ENCODE data around the gene MKRN2OS. TPM values are rescaled to one million over a fixed set of nuclear protein-coding genes. Genes with fewer than 3 reads are reported as not detected.

The MKRN2OS gene
- total and polyA plus RNA-seq, 2 donors (not counting 3 experiments of a cell fraction or from before 2014, with no cell fraction given): not detected

- BruUV-seq (replicated peaks): TSS peak; percentile 97
- TF ChIP-seq CTCF (IDR thresholded peaks at IDR 0.05; ENCODE audit: extremely low read depth in 1 of 2, insufficient read depth in 1 of 2, low read depth in 1 of 2, low read length in 2 of 2) (no peak), MAX (IDR thresholded peaks at IDR 0.05; ENCODE audit: insufficient read depth, insufficient read length) (no peak), JUN (IDR thresholded peaks at IDR 0.05; ENCODE audit: borderline replicate concordance, insufficient read depth, insufficient read length, low read depth) (no peak), GATA2 (IDR thresholded peaks at IDR 0.05; ENCODE audit: insufficient read depth, insufficient read length, low read depth, low read length) (no peak), POLR2A (IDR thresholded peaks at IDR 0.05; ENCODE audit: low read depth, low read length) (no peak), POLR2AphosphoS5 (IDR thresholded peaks at IDR 0.05; ENCODE audit: insufficient read depth, low read depth, low read length) (no peak), EZH2 (IDR thresholded peaks at IDR 0.05; ENCODE audit: borderline replicate concordance, low read depth, low read length, severe bottlenecking) (no peak), FOS (IDR thresholded peaks at IDR 0.05; ENCODE audit: borderline replicate concordance, insufficient read depth, low read length) (no peak), MYC (IDR thresholded peaks at IDR 0.05; ENCODE audit: low read depth, low read length) (no peak)
- Histone ChIP-seq H3K4me1 (ENCODE audit: control insufficient read depth, extremely low read depth, insufficient read depth, low read length) (peaks cover 21% of the 10 kb centered on the region), H4K20me1 (replicated peaks; ENCODE audit: control insufficient read depth, extremely low read depth, insufficient read depth, low read length) (peaks cover 4% of the 10 kb centered on the region), H3K4me2 (ENCODE audit: insufficient read depth, low read length) (peak overlapping the region; percentile 96), H3K79me2 (ENCODE audit: control insufficient read depth, insufficient read depth, low read length) (peaks cover 41% of the 10 kb centered on the region), H3K27me3 (ENCODE audit: control insufficient read depth in 2 of 2, insufficient read depth in 2 of 2, low read length in 2 of 2) (no peaks in the 10 kb centered on the region), H2AFZ (ENCODE audit: low read depth, low read length) (peak overlapping the region; percentile 99), H3K36me3 (ENCODE audit: control insufficient read depth in 2 of 2, extremely low read depth in 1 of 2, insufficient read depth in 2 of 2, low read length in 2 of 2) (no peaks in the 10 kb centered on the region), H3K4me3 (replicated peaks in 1 of 3; ENCODE audit: insufficient read depth in 1 of 3, low read depth in 1 of 3, low read length in 3 of 3) (peak overlapping the region; percentile 69 to 89 (median 80)), H3K27ac (ENCODE audit: insufficient read depth, low read depth, low read length) (peak overlapping the region; percentile 56), H3K9me1 (replicated peaks; ENCODE audit: control insufficient read depth, extremely low read depth, insufficient read depth, low read length) (peaks cover 3% of the 10 kb centered on the region), H3K9me3 (replicated peaks; ENCODE audit: control insufficient read depth, insufficient read depth, low read length) (no peaks in the 10 kb centered on the region), H3K9ac (replicated peaks; ENCODE audit: extremely low read depth, insufficient read depth, low read length) (peak overlapping the region; percentile 79)
- intact Hi-C loops (cut with micrococcal nuclease): loop anchor here (1.0 to 5.0 kb wide), 3 partner anchors 72 to 419 kb away; partner anchors contain the start of genes RPL32 and TSEN2
- ChIA-PET POLR2A (no interaction called here), CTCF (no interaction called here)
- no peak for FAIRE-seq
- no peak for DNase-seq (ENCODE audit: low read depth, low spot score)
- dilution Hi-C loops (cut with MboI; ENCODE audit: extremely low pct_ligation_motif_present, low sequenced_read_pairs): no loop called here
Observed at GRCh38 chr3:12556314-12556689, 11.0 kb upstream of the MKRN2OS start.

Measured in endothelial cell of umbilical vein (primary cell).